Uterus (tissue), 4 donors: ENCODE results near the gene MDM4. TPM values are rescaled to one million over a fixed set of nuclear protein-coding genes. Genes with fewer than 3 reads are reported as not detected.

ENCODE experiments used
- DNase-seq, 2 donors: peaks; one replicate each; pipeline ENCODE4 v3.0.0-alpha.2; 2019 to 2020
- H3K27ac ChIP-seq, 2 donors: fragments of 200-600 bp; sonication (generic); 1 replicate in 1 of 2; 2 replicates in 1 of 2; pipeline ENCODE4 v1.5.1; 2016 to 2018
- H3K27me3 ChIP-seq, 2 donors: fragments of 200-600 bp; sonication (generic); one replicate each; pipeline ENCODE4 v1.5.1; 2018 to 2019; ENCODE audit warnings: control low read depth in 1 of 2
- H3K36me3 ChIP-seq, 2 donors: fragments of 200-600 bp; sonication (generic); one replicate each; pipeline ENCODE4 v1.5.1; 2019; ENCODE audit warnings: control low read depth in 1 of 2
- H3K4me1 ChIP-seq, 2 donors: fragments of 200-600 bp; sonication (generic); one replicate each; pipeline ENCODE4 v1.5.1; 2018 to 2019; ENCODE audit warnings: control low read depth in 1 of 2
- H3K4me3 ChIP-seq, 2 donors: fragments of 200-600 bp; sonication (generic); 1 replicate in 1 of 2; 2 replicates in 1 of 2; pipeline ENCODE4 v1.5.1; 2018 to 2019; ENCODE audit warnings: mild to moderate bottlenecking in 1 of 2
- H3K9me3 ChIP-seq, 2 donors: fragments of 200-600 bp; sonication (generic); one replicate each; pipeline ENCODE4 v1.5.1; 2019; ENCODE audit warnings: control low read depth in 1 of 2
- CTCF ChIP-seq, 4 experiments: fragments of 200-600 bp in 2 of 4; fragments of 450-650 bp in 2 of 4; sonication (generic) in 2 of 4; IDR thresholded peaks; one replicate each; pipeline ENCODE4 v1.5.1; 2016 to 2019; ENCODE audit warnings: antibody characterized with exemption in 4 of 4, mild to moderate bottlenecking in 2 of 4, moderate library complexity in 1 of 4
- POLR2A ChIP-seq, 2 donors: fragments of 450-650 bp; IDR thresholded peaks; one replicate each; pipeline ENCODE4 v1.6.1; 2016; ENCODE audit warnings: antibody characterized with exemption in 2 of 2, mild to moderate bottlenecking in 1 of 2, moderate library complexity in 1 of 2
- intact Hi-C: fragments of 100-400 bp; cut with DNase I; formaldehyde crosslinking; loops from one replicate; pipeline ENCODE4 v1.15.1; 2023; ENCODE audit warnings: low total_unique reads
- total RNA-seq, 4 donors: library from RNA; depleted of rRNA in 3 of 4; stranded (reverse); fragments of >200 nt in 3 of 4; gene quantifications; one replicate each; pipeline versions ENCODE4 v1.1.0 to v1.2.4, GENCODE V29; 2014 to 2023
- donor health status: DM: yes; HTN: yes; CAD: no.

The MDM4 gene
- total RNA-seq, 4 donors from 2014 or later: 31.0 to 141 (median 134) TPM

GRCh38 chr1:204469304-204469703 is 46.9 kb upstream of the MDM4 start:
- Histone ChIP-seq H3K27ac (no peak overlapping the region), H3K36me3 (no peaks in the 10 kb centered on the region), H3K27me3 (no peaks in the 10 kb centered on the region), H3K4me1 (peaks cover 0 to 10% of the 10 kb centered on the region in 2 donors), H3K9me3 (no peaks in the 10 kb centered on the region), H3K4me3 (no peak overlapping the region)
- intact Hi-C loops: no loop called here
- no peak for TF ChIP-seq POLR2A (IDR thresholded peaks at IDR 0.05)
- no peak for TF ChIP-seq CTCF (IDR thresholded peaks at IDR 0.05)
- DNase-seq: no peak

- H3K27me3 ChIP-seq: no peaks in the 10 kb centered on the region
- no peaks in the 10 kb centered on the region for H3K36me3 ChIP-seq
- TF ChIP-seq CTCF (IDR thresholded peaks at IDR 0.05): no peak
- no peaks in the 10 kb centered on the region for H3K9me3 ChIP-seq
- H3K4me3 ChIP-seq: no peak overlapping the region
- intact Hi-C loops: no loop called here
- no peak overlapping the region for H3K27ac ChIP-seq
- peaks cover 0 to under 1% of the 10 kb centered on the region in 2 donors for H3K4me1 ChIP-seq
- no peak for DNase-seq
Observed at GRCh38 chr1:204471687-204472086, 44.5 kb upstream of the MDM4 start.

DNA sequence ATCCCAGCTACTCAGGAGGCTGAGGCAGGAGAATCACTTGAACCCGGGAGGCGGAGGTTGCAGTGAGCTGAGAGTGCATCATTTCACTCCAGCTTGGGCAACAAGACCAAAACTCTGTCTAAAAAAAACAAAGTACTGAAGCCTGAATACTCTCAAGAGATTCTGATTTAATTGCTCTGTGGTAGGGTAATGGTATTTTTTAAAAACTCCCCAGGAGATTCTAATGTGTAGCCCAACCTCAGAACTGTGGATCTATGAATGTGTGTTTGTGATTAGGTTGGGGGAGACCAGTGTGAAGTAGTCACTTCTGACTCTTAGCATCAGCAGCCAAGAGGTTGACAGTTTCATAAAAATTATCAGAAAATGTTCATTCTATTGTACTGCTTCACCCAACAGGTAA is 43.5 kb upstream of the MDM4 start:
- DNase-seq: no peak
- Histone ChIP-seq H3K27ac (no peak overlapping the region), H3K4me3 (no peak overlapping the region), H3K9me3 (no peaks in the 10 kb centered on the region), H3K27me3 (no peaks in the 10 kb centered on the region), H3K36me3 (no peaks in the 10 kb centered on the region), H3K4me1 (no peaks in the 10 kb centered on the region)
- TF ChIP-seq CTCF (IDR thresholded peaks at IDR 0.05): no peak
- TF ChIP-seq POLR2A (IDR thresholded peaks at IDR 0.05): no peak
- intact Hi-C loops: no loop called here

DNA sequence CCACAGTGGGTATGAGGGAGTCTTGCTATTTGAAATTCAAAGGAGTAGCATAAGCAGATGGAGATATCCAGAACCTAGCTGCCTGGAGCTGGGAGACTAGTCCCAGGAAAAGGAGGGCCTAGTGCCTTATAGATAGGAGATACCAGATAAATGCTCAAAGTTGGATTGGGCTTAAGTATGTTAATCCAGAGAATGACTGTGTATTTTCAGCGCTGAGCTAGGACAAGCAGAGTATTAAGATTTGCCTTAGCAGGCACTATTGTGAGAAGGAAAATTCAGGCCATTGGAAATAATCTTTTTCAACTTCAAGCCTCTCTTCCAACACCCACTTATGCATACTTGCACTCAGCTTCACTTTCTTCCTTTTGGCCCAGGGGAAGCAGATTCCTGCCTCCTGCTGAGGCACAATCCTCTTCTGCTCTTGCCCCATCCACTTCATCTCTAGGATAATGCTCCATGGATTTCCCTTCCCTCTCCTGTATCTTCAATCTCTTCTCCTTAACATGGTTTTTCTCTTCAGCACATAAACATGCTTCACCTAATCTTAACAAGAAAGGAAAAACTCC is 42.7 kb upstream of the MDM4 start:
- no peak for DNase-seq
- intact Hi-C loops: no loop called here
- peaks cover 0 to 5% of the 10 kb centered on the region in 2 donors for H3K4me1 ChIP-seq
- H3K9me3 ChIP-seq: no peaks in the 10 kb centered on the region
- no peaks in the 10 kb centered on the region for H3K27me3 ChIP-seq
- H3K36me3 ChIP-seq: no peaks in the 10 kb centered on the region
- H3K4me3 ChIP-seq: no peak overlapping the region
- no peak overlapping the region for H3K27ac ChIP-seq
- TF ChIP-seq POLR2A (IDR thresholded peaks at IDR 0.05) (no peak), CTCF (IDR thresholded peaks at IDR 0.05) (no peak)

- H3K9me3 ChIP-seq: no peaks in the 10 kb centered on the region
- intact Hi-C loops: no loop called here
- peak overlapping the region in 1 of 2 donors; percentile 22 for H3K27ac ChIP-seq
- no peak for DNase-seq
- no peaks in the 10 kb centered on the region for H3K36me3 ChIP-seq
- TF ChIP-seq POLR2A (IDR thresholded peaks at IDR 0.05) (no peak), CTCF (IDR thresholded peaks at IDR 0.05) (no peak)
- H3K4me3 ChIP-seq: no peak overlapping the region
- peaks cover 0 to 8% of the 10 kb centered on the region in 2 donors for H3K4me1 ChIP-seq
- no peaks in the 10 kb centered on the region for H3K27me3 ChIP-seq
Observed at GRCh38 chr1:204475656-204476432, 40.4 kb upstream of the MDM4 start.
